ENCODE results near the gene PIP4K2A.

- no peak for TF ChIP-seq CTCF (IDR thresholded peaks at IDR 0.05)
- TF ChIP-seq POLR2A (IDR thresholded peaks at IDR 0.05), result no peak
- TF ChIP-seq EP300 (IDR thresholded peaks at IDR 0.05), result no peak
Measured at GRCh38 chr10:22710139-22710745, 4.1 kb downstream of the PIP4K2A start.
